GM21390 (cell line): ENCODE measurements around the gene CCDC88A.
"Not testable (repeated sequence)": the region's sequence is repeated elsewhere in the genome, so short reads cannot be mapped to it uniquely, and the experiment has no call there.

ENCODE experiments used
- ATAC-seq: cut with Tn5 transposase; IDR thresholded peaks from one replicate; pipeline ENCODE4 v1.9.1; 2021; ENCODE audit not compliant: unreplicated experiment

CCDC88A gene

DNA sequence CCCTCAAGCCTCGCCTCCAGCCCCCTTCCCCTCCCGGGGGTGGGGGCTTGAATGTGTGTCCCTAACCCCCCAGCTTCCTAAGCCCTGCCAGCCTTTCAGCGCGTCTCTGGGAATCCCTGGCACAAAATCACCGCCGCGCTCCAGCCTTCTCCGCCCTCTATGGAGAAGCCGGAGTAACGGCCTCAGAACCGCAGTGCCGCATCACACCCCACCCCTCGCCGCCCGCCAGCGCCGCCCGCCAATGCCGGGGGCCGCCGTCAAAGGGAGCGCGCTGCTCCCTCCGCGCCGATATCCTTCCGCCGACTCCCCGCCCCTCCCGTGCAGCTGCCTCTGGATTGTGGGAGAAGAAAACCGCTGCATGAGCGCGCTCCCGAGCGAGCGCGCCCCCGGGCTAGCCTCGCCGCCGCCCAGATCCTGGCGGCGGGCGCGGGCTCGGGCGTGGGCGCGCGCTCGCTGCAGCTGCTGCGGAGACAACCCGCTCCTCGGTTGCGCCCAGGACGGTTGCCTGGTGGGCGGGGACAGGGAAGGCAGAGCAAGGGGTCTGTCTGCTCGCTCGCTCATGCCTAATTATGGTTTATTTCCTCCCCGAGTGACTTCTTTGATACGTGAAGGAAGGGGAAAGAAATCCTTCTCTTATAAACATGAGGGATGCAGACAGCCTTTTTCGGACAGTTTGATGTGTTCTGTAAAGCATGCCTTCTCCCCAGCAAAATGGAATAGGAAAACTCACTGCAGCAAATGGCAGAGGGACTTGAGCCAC is at the start of gene CCDC88A:
Gene CCDC88A, minus strand, starts transcription at position 178 of the 760 bp plus-strand sequence. CDS start 777 bp downstream, outside the sequence.
- peak; percentile 76 for ATAC-seq

DNA sequence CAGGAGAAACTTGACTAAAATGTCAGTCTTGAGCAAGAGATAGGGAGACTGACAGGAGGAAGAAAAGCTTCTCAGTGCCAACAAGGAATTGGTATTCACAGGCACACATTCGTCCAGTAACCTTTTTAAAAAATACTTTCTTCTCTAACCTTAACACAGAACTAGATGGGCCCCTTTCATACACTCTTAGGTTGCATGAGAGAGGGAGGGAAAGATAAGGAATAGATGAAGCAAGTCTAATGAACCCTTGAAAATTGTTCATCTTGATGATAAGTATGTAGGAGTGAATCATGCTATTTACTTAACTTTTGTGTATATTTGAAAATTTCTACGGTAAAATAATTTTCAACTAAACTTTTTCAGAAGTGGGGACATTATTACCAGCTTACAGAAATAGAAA is 42.0 kb upstream of the CCDC88A start:
- no peak for ATAC-seq

DNA sequence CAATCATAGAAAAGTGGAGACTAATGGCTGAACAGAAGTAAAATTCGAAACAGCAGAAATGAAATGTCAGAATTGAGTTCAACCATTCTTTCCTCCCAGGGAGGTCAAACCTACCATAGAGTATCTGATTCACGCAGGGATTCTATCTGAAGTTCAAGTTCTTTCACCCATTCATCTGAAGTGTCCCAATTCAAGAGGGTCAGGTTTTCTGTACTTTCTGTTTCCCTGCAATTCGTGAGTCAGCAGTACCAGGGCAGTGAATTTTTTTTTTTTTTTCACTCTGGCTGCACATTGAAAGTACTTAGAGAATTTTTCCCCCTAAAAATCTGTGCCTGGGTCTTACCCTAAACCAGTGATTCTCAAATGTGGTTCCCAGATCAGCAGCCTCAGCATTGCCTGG is 40.9 kb upstream of the CCDC88A start:
- no peak for ATAC-seq

GRCh38 chr2:55459714-55460274 is 40.1 kb upstream of the CCDC88A start:
- no peak for ATAC-seq

GRCh38 chr2:55459279-55459678 is 39.6 kb upstream of the CCDC88A start:
- no peak for ATAC-seq

DNA sequence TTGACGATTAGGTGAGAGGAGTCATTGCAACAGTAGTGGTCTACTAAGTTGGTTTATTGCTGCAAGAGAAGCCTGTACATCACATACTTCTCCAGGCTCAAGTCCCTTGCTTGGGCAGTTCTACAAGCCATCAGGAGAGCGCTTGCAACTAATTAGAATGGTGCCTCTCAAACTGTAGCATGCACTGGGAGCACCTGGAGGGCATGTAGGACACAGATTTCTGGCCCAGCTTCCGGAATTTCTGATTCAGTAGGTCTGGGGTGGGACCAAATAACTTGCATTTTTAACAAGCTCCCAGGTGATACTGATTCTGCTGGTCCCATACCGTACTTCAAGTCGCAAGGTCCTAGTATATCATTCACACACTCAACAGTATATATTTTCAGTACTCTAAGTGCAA is 34.5 kb upstream of the CCDC88A start:
- ATAC-seq = no peak

DNA sequence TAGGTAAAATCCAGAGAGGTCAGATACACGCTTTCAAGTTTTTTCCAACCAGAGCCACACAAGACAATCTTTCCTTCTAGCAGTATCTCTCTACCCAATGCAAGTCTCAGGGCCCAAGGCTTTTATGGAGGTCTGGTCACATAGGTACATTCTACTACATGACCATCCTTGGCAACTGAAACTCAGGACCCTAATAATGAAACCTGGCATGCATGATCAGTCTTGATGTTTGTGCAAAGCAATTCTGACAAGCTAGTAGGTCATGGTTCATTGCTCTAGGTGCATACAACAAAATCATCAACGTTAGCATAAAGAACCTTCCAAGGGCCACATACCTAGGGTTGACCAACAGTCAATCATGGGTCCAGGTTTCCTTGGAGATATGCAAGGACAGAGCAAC is 33.2 kb upstream of the CCDC88A start:
- no peak for ATAC-seq

DNA sequence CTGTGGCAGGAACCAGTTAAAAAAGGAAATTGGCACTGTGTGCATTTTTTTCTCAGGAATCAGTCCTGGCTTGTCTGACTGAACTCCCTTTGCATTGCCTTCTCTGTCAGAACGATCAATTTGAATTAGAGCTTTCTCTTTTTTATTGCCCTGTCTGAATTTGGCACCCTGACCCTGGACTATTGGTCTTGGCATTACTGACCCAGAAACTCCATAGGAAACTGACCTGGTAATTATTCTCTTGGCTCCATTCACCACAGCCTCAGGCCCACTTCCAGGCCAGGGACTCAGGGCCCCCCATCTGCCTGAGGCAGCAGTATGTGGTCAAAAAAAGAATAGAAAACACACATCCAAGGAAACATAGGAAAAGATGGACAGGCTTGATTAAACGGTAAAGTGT is 32.0 kb upstream of the CCDC88A start:
- ATAC-seq = no peak

GRCh38 chr2:55450014-55450413 is 30.4 kb upstream of the CCDC88A start:
- ATAC-seq = not testable (repeated sequence)

DNA sequence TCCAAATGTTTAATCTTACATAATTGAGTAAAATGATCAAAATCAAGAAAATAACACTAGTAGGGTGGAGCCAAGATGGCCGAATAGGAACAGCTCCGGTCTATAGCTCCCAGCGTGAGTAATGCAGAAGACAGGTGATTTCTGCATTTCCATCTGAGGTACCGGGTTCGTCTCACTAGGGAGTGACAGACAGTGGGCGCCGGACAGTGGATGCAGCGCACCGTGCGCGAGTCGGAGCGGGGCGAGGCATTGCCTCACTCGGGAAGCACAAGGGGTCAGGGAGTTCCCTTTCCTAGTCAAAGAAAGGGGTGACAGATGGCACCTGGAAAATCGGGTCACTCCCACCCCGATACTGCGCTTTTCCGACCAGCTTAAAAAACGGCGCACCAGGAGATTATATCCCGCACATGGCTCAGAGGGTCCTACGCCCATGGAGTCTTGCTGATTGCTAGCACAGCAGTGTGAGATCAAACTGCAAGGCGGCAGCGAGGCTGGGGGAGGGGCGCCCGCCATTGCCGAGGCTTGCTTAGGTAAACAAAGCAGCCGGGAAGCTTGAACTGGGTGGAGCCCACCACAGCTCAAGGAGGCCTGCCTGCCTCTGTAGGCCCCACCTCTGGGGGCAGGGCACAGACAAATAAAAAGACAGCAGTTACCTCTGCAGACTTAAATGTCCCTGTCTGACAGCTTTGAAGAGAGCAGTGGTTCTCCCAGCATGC is 22.5 kb upstream of the CCDC88A start:
- ATAC-seq = not testable (repeated sequence)

DNA sequence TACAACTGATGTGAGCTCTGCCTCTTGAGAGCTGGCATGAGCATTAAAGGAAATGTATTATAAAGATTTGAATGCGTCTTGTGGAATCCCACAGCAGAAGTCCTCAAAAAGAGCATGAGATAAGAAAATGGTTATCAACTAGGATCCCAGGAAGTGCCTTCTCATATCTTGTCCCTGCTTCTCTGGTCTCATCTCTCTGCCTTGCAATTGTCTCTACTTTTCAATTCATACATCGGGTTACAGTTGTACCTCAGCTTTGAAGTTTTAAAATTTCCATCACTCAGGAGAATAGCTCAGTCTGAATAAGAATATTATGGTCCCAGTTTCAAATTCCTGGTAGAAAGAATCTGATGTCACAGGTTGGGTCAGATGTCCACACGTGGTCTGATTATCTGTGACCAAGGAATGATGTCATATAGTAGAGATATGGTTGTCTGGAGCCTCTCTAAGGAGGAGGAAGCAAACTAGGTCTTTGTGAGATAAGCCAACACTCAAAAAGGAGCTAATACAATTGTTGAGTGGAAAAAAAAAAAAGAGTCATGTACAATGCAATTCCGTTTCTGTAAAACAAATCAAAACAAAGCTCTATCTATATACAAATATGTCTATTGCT is 21.7 kb upstream of the CCDC88A start:
- ATAC-seq = no peak

GRCh38 chr2:55439101-55439397 is 19.4 kb upstream of the CCDC88A start:
- no peak for ATAC-seq

DNA sequence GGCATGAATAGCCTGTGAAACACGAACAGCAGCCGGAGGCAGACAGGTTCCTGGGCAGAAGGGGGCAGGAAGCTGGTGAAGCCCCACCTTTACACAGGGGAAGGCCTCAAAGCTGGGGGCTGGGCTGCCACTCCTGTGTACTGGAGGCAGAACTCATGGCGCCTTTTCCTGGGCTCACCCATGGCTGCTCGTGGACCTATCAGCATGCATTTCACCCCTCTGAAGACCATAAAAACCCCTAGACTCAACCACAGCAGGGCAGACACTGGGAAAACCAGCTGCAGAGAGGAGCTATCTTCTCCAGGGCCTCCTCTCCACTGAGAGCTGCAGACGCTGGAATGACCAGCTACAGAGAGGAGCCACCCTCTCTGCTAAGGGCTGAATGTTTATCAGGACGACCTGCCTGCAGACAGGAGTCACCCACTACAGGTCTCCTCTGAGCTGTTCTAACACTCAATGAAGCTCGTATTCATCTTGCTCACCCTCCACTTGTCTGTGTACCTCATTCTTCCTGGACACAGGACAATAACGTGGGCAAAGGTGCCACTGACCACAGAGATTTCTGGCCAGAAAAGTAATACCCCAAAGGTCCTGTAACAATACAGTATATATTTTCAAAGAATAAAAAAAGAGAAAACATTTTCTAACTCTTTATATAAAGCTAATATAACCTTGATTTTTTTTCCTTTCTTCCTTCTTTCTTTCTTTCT is 18.9 kb upstream of the CCDC88A start:
- ATAC-seq = no peak

- no peak for ATAC-seq
These were observed 18.1 kb upstream of the CCDC88A start for GRCh38 chr2:55437515-55438390.

DNA sequence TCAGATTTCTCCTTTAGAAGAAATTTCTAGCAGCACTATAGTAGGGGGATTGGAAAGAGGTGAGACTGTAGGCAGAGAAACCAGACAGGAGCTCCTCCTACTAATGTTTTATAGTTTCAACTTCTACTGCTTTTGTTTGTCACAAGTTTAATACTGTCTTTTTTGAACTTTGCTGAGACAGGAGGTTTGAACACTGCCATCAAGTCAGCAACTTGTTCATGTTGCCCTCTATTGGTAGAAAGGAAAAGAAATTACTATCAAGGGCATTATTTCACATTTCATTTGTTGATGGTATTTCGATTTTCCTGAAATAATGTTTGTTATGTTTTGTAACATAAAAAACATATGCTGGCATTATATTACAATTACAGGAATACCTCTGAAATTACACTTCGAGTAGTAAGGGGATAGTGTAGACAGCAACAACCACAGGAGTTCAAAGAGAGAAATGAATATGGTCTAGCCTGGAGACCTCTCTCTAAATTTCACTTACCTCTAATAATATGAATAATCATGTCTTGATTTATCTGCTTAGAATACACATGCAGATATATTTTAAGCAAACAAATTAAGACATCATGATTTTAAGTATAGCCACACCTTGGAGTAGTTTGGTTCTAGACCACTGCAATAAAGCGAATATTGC is 12.4 kb upstream of the CCDC88A start:
- ATAC-seq = peak; percentile 60

GRCh38 chr2:55430211-55430975 is 10.7 kb upstream of the CCDC88A start:
- ATAC-seq = no peak

GRCh38 chr2:55428258-55428657 is 8.6 kb upstream of the CCDC88A start:
- ATAC-seq = no peak

- no peak for ATAC-seq
These were observed 5.8 kb upstream of the CCDC88A start for GRCh38 chr2:55425431-55425831.
